Fibroblast of lung (primary cell): ENCODE results near the gene LYAR. TPM values are rescaled to one million over a fixed set of nuclear protein-coding genes. Genes with fewer than 3 reads are reported as not detected.

Experiments
- DNase-seq, 2 donors: peaks; one replicate each; pipeline versions ENCODE4 v3.0.0 to v3.0.0-alpha.2; 2010; ENCODE audit warnings: low read depth in 2 of 2
- H2AFZ ChIP-seq: 2 replicates; pipeline ENCODE4 v1.5.1; 2012; ENCODE audit warnings: low read length, control low read depth, inconsistent platforms
- H3K27ac ChIP-seq: 2 replicates; pipeline ENCODE4 v1.5.1; 2011; ENCODE audit warnings: low read length, control low read depth; ENCODE audit not compliant: insufficient read depth
- H3K27me3 ChIP-seq: 2 replicates; pipeline ENCODE4 v1.5.1; 2011; ENCODE audit warnings: mild to moderate bottlenecking, low read length; ENCODE audit not compliant: control insufficient read depth, insufficient read depth
- H3K36me3 ChIP-seq: 2 replicates; pipeline ENCODE4 v1.5.1; 2011; ENCODE audit warnings: low read length; ENCODE audit not compliant: control insufficient read depth, insufficient read depth
- H3K4me1 ChIP-seq: 2 replicates; pipeline ENCODE4 v1.5.1; 2011; ENCODE audit warnings: low read length; ENCODE audit not compliant: control insufficient read depth, insufficient read depth; ENCODE audit errors: extremely low read depth
- H3K4me2 ChIP-seq: 2 replicates; pipeline ENCODE4 v1.5.1; 2011; ENCODE audit warnings: low read length, control low read depth; ENCODE audit not compliant: insufficient read depth; ENCODE audit errors: extremely low read depth
- H3K4me3 ChIP-seq, 4 experiments: fragments of 200-600 bp in 1 of 4; sonication (generic) in 1 of 4; replicated peaks in 1 of 4; 2 replicates each; pipeline ENCODE4 v1.5.1; 2011 to 2016; ENCODE audit warnings: low read length in 4 of 4, low read depth in 3 of 4, mild to moderate bottlenecking in 3 of 4, control low read depth in 2 of 4, inconsistent platforms in 1 of 4, mixed read lengths in 1 of 4; ENCODE audit not compliant: insufficient read depth in 1 of 4; ENCODE audit errors: control extremely low read depth in 1 of 4
- H3K79me2 ChIP-seq: 2 replicates; pipeline ENCODE4 v1.5.1; 2012; ENCODE audit warnings: mild to moderate bottlenecking, low read length, inconsistent platforms; ENCODE audit not compliant: control insufficient read depth, insufficient read depth
- H3K9ac ChIP-seq: 2 replicates; pipeline ENCODE4 v1.5.1; 2011; ENCODE audit warnings: mild to moderate bottlenecking, low read length, control low read depth; ENCODE audit not compliant: insufficient read depth
- H3K9me3 ChIP-seq: 2 replicates; pipeline ENCODE4 v1.5.1; 2012; ENCODE audit warnings: low read depth, low read length; ENCODE audit not compliant: control insufficient read depth, insufficient read depth
- H4K20me1 ChIP-seq: 2 replicates; pipeline ENCODE4 v1.5.1; 2011; ENCODE audit warnings: low read length; ENCODE audit not compliant: control insufficient read depth, insufficient read depth; ENCODE audit errors: extremely low read depth
- CTCF ChIP-seq, 2 donors: IDR thresholded peaks in 1 of 2; conservative IDR thresholded peaks in 1 of 2; 1 replicate in 1 of 2; 2 replicates in 1 of 2; pipeline ENCODE4 v1.5.1; 2011 to 2012; ENCODE audit warnings: low read length in 2 of 2, control low read depth in 1 of 2, inconsistent platforms in 1 of 2, low read depth in 1 of 2, mild to moderate bottlenecking in 1 of 2
- EZH2 ChIP-seq: IDR thresholded peaks from 2 replicates; pipeline ENCODE4 v1.5.1; 2012; ENCODE audit warnings: low read length, control low read depth, mild to moderate bottlenecking; ENCODE audit errors: missing control alignments
- polyA plus RNA-seq, 2 donors: library from polyadenylated mRNA; depleted of rRNA in 1 of 2; stranded (reverse) in 1 of 2; unstranded in 1 of 2; fragments of >200 nt; gene quantifications; 2 replicates each; pipeline ENCODE4 v1.2.1, GENCODE V29; 2011 to 2012; ENCODE audit warnings: missing spikeins in 1 of 2
- total RNA-seq: library from RNA; depleted of rRNA; stranded (reverse); fragments of >200 nt; gene quantifications from 2 replicates; pipeline ENCODE4 v1.2.1, GENCODE V29; 2014

The LYAR gene
- total and polyA plus RNA-seq, 2 donors (not counting 1 experiment from before 2014, with no cell fraction given), result 10.1 to 11.1 TPM

DNA sequence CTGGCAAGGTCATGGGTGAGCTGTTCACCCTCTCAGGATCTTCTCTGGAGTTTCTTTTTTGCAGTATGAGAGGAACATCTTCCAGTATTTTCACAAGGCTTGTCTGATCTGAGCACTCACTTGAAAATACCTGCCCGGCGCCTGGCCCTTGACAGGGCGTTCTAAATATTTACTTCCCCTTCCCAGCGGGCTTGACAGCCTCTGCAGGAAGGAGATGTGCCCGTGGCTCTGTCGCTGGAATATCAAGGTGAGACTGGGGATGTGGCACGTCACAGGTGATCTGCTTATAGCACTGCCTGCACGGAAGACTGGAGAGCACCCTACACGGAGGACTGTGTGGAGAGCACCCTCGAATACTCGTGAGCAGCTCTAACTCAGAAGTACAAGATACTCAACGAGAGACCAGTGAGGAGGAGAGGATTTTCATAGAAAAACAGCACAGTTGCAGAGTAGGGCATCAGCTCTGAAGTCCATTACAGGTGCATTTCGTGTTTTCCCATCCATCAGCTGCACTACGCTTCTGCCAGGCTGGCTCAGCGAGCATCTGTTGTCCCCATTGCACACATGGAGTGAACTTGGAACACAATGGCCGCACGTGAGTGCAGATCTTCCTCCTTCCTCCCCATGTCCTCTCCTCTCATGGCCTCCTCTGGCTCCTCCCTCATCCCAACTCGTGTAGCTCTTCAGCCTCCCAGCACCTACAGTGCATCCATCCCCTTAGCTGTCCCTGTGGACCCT lies 32.2 kb upstream of the LYAR start:
- DNase-seq, result no peak
- H3K9me3 ChIP-seq, result no peaks in the 10 kb centered on the region
- no peak overlapping the region for H3K4me3 ChIP-seq
- H3K27me3 ChIP-seq, result no peaks in the 10 kb centered on the region
- no peak for TF ChIP-seq CTCF (conservative IDR thresholded peaks at IDR 0.05 in 1 of 2, IDR thresholded peaks at IDR 0.05 in 1 of 2; ENCODE audit: low read depth in 1 of 2, low read length in 2 of 2)
- TF ChIP-seq EZH2, result no peak
- H3K9ac ChIP-seq, result no peak overlapping the region
- no peak overlapping the region for H2AFZ ChIP-seq
- peaks cover 8% of the 10 kb centered on the region for H3K36me3 ChIP-seq
- no peak overlapping the region for H3K4me2 ChIP-seq
- H3K79me2 ChIP-seq, result no peaks in the 10 kb centered on the region
- no peaks in the 10 kb centered on the region for H4K20me1 ChIP-seq
- no peak overlapping the region for H3K27ac ChIP-seq
- no peaks in the 10 kb centered on the region for H3K4me1 ChIP-seq

DNA sequence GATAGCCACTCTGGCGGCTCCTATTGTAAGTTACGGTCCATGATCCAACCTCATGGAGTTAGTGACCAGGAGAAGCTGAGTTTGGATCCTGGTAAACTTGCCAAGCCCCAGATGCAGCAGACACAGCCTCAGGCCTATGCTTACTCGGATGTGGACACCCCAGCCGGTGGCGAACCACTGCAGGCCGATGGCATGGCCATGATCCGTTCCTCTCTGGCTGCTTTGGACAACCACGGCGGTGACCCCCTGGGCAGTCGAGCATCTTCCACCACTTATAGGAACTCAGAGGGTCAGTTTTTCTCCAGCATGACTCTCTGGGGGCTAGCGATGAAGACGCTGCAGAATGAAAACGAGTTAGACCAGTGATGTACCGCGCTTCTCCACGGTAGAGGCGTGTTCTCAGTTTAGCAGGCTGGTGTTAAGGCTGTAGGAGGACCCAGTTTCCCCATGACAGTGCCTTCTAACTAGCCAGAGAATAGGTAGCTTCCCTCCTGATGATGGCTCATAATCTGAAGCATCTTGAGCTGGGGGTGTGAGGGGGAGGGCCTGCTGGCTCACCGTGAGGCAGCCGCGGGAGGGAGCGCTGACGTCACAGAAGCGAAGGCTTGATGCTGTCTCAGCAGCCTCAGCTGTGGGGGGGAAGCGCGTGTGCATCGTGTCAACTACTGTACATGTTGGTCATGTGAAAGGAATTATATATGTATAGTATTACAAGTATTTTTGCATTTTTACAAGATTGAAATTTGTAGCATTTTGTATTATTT lies 31.2 kb upstream of the LYAR start:
- Histone ChIP-seq H3K36me3 (peaks cover 9% of the 10 kb centered on the region), H3K9me3 (no peaks in the 10 kb centered on the region), H3K4me1 (no peaks in the 10 kb centered on the region), H3K4me3 (no peak overlapping the region), H3K27ac (no peak overlapping the region), H3K79me2 (no peaks in the 10 kb centered on the region), H3K27me3 (no peaks in the 10 kb centered on the region), H2AFZ (no peak overlapping the region), H4K20me1 (no peaks in the 10 kb centered on the region), H3K9ac (no peak overlapping the region), H3K4me2 (no peak overlapping the region)
- DNase-seq, result no peak
- TF ChIP-seq CTCF (conservative IDR thresholded peaks at IDR 0.05 in 1 of 2, IDR thresholded peaks at IDR 0.05 in 1 of 2; ENCODE audit: low read depth in 1 of 2, low read length in 2 of 2), result no peak
- TF ChIP-seq EZH2, result no peak

- H3K4me1 ChIP-seq, result no peaks in the 10 kb centered on the region
- H3K79me2 ChIP-seq, result no peaks in the 10 kb centered on the region
- no peaks in the 10 kb centered on the region for H3K9me3 ChIP-seq
- no peaks in the 10 kb centered on the region for H4K20me1 ChIP-seq
- H3K27ac ChIP-seq, result no peak overlapping the region
- no peak overlapping the region for H3K9ac ChIP-seq
- H3K4me2 ChIP-seq, result no peak overlapping the region
- TF ChIP-seq EZH2 (no peak), CTCF (conservative IDR thresholded peaks at IDR 0.05 in 1 of 2, IDR thresholded peaks at IDR 0.05 in 1 of 2; ENCODE audit: low read depth in 1 of 2, low read length in 2 of 2) (no peak)
- H3K27me3 ChIP-seq, result no peaks in the 10 kb centered on the region
- no peak overlapping the region for H2AFZ ChIP-seq
- H3K36me3 ChIP-seq, result peaks cover 10% of the 10 kb centered on the region
- DNase-seq, result no peak
- H3K4me3 ChIP-seq, result no peak overlapping the region
Measured at GRCh38 chr4:4320528-4320927, 30.6 kb upstream of the LYAR start.
